GM12878 (cell line): ENCODE data around the gene AP2S1. TPM values are rescaled to one million over a fixed set of nuclear protein-coding genes. Genes with fewer than 3 reads are reported as not detected.
A peak's percentile ranks its signal among the peaks of the same experiment; 100 is the strongest.

Source experiments
- ATAC-seq: fragments of 200-7000 bp; cut with Tn5 transposase; 3 replicates; pipeline ENCODE4 v1.9.1; 2020; ENCODE audit warnings: mild to moderate bottlenecking, moderate library complexity
- BruUV-seq: library from RNA; stranded (reverse); fragments of 400-500 nt; replicated peaks from 2 replicates; lab custom pipeline; 2021; lab: Mats Ljungman, UMichigan
- CTCF ChIA-PET: fragments of 300-600 bp; sonication (Branson Sonifier 250); formaldehyde crosslinking; extraction: SDS; loops from one replicate; lab custom pipeline; 2021; ENCODE audit warnings: inconsistent platforms; lab: Yijun Ruan, JAX
- POLR2A ChIA-PET: fragments of 350-600 bp; formaldehyde crosslinking; extraction: SDS; loops from one replicate; lab custom pipeline; 2021; ENCODE audit warnings: inconsistent platforms; lab: Charles Lee
- RAD21 ChIA-PET: fragments of 300-600 bp; sonication (Branson Sonifier 250); formaldehyde crosslinking; loops from one replicate; lab custom pipeline; 2023; ENCODE audit warnings: antibody characterized with exemption; ENCODE audit not compliant: unreplicated experiment; lab: Charles Lee
- SMC1A ChIA-PET: fragments of 300-600 bp; sonication (Branson Sonifier 250); formaldehyde crosslinking; loops from one replicate; lab custom pipeline; 2023; ENCODE audit not compliant: unreplicated experiment, uncharacterized antibody; lab: Charles Lee
- DNase-seq: peaks from one replicate; pipeline ENCODE4 v3.0.0-alpha.2; 2011; ENCODE audit warnings: low read depth, low spot score
- FAIRE-seq: peaks from 3 replicates; lab custom pipeline; 2011; peaks lifted over from hg19 to GRCh38; lab: Jason Lieb, UNC
- H2AFZ ChIP-seq: 2 replicates; pipeline ENCODE4 v1.6.0; 2011; ENCODE audit warnings: low read depth, low read length, control low read depth; ENCODE audit not compliant: control insufficient read depth
- H3K27ac ChIP-seq: 2 replicates; pipeline ENCODE4 v1.5.1; 2011; ENCODE audit warnings: control low read depth; ENCODE audit not compliant: control insufficient read depth, insufficient read depth
- H3K27me3 ChIP-seq, 2 experiments: replicated peaks in 1 of 2; 2 replicates each; pipeline versions ENCODE4 v1.6.0 to v1.6.1; 2011; ENCODE audit warnings: low read length in 1 of 2; ENCODE audit not compliant: control insufficient read depth in 2 of 2, insufficient read depth in 2 of 2
- H3K36me3 ChIP-seq, 2 experiments: 2 replicates each; pipeline ENCODE4 v1.5.1; 2011; ENCODE audit warnings: low read length in 1 of 2; ENCODE audit not compliant: control insufficient read depth in 2 of 2, insufficient read depth in 2 of 2
- H3K4me1 ChIP-seq: 2 replicates; pipeline ENCODE4 v1.6.1; 2011; ENCODE audit warnings: mild to moderate bottlenecking, low read length, moderate library complexity, mixed read lengths; ENCODE audit not compliant: control insufficient read depth, insufficient read depth
- H3K4me2 ChIP-seq: 2 replicates; pipeline ENCODE4 v1.6.0; 2011; ENCODE audit warnings: control low read depth; ENCODE audit not compliant: control insufficient read depth, insufficient read depth
- H3K4me3 ChIP-seq: fragments of 200-600 bp; sonication (generic); 2 replicates; pipeline ENCODE4 v1.5.1; 2016
- H3K79me2 ChIP-seq: 2 replicates; pipeline ENCODE4 v1.6.0; 2011; ENCODE audit warnings: low read length; ENCODE audit not compliant: control insufficient read depth, insufficient read depth
- H3K9ac ChIP-seq: 2 replicates; pipeline ENCODE4 v1.8.0; 2011; ENCODE audit warnings: low read length, control low read depth, mixed read lengths; ENCODE audit not compliant: control insufficient read depth, insufficient read depth
- H3K9me3 ChIP-seq: replicated peaks from 3 replicates; pipeline ENCODE4 v1.5.1; 2011; ENCODE audit warnings: mild to moderate bottlenecking, low read length; ENCODE audit not compliant: control insufficient read depth, insufficient read depth
- H4K20me1 ChIP-seq: 2 replicates; pipeline ENCODE4 v1.6.0; 2011; ENCODE audit not compliant: control insufficient read depth, insufficient read depth
- ATF7 ChIP-seq: fragments of 450-650 bp; IDR thresholded peaks from 2 replicates; pipeline ENCODE4 v1.6.1; 2016; ENCODE audit warnings: low read depth, mild to moderate bottlenecking
- HDGF ChIP-seq: fragments of 450-650 bp; IDR thresholded peaks from 2 replicates; pipeline ENCODE4 v1.6.1; 2016; ENCODE audit warnings: antibody characterized with exemption
- MXI1 ChIP-seq: fragments of 150-350 bp; IDR thresholded peaks from 2 replicates; pipeline ENCODE4 v1.6.1; 2011; ENCODE audit warnings: low read depth, mild to moderate bottlenecking, inconsistent platforms, low read length, improper control_type of control experiment
- PAX5 ChIP-seq: IDR thresholded peaks from 2 replicates; pipeline ENCODE4 v1.6.1; 2011; ENCODE audit warnings: low read depth, low read length, borderline replicate concordance
- POLR2A ChIP-seq: IDR thresholded peaks from 2 replicates; pipeline ENCODE4 v1.6.1; 2011; ENCODE audit warnings: low read depth, mild to moderate bottlenecking, low read length
- SMC3 ChIP-seq: IDR thresholded peaks from 2 replicates; pipeline ENCODE4 v1.6.1; 2011; ENCODE audit warnings: low read length, improper control_type of control experiment, borderline replicate concordance
- WGBS: methylation state at CpG from one replicate; pipeline ENCODE4 v1.1.6; 2016; ENCODE audit warnings: low lambda C conversion rate; ENCODE audit not compliant: insufficient replicate concordance, insufficient coverage; ENCODE audit errors: missing lambda C conversion rate; 5-methylcytosine and 5-hydroxymethylcytosine counted together
- in situ Hi-C: fragments of 300-500 bp; cut with MboI; formaldehyde crosslinking; loops from 9 replicates; pipeline ENCODE4 v1.14.3; 2018; ENCODE audit warnings: mixed read lengths
- intact Hi-C: fragments of 100-400 bp; cut with micrococcal nuclease; formaldehyde crosslinking; loops from one replicate; pipeline ENCODE4 v1.14.2; 2022; ENCODE audit not compliant: unreplicated experiment
- polyA plus RNA-seq, 11 experiments: library from polyadenylated mRNA; depleted of rRNA in 4 of 11; unstranded in 6 of 11; stranded (reverse) in 5 of 11; fragments of >200 nt; fragmentation: Nextera tagmentation in 4 of 11; fragmentation: Illumina TruSeq in 1 of 11; extraction: Ambion mirVana in 4 of 11; extraction: Trizol in 1 of 11; gene quantifications; 1 replicate in 1 of 11; 2 replicates in 10 of 11; pipeline versions ENCODE4 v1.2.1 to v1.2.3, GENCODE V29; 2011 to 2016; ENCODE audit warnings: inconsistent platforms in 2 of 11, missing spikeins in 2 of 11, low read depth in 1 of 11
- total RNA-seq, 4 experiments: library from RNA; depleted of rRNA in 3 of 4; stranded (reverse); fragments of >200 nt in 3 of 4; fragmentation: Illumina TruSeq in 1 of 4; extraction: Trizol in 1 of 4; gene quantifications; 2 replicates each; pipeline versions ENCODE4 v1.2.1 to v1.2.3, GENCODE V29; 2013 to 2021
- TF ChIP-seq, protein P1 (sequence below): fragments of 450-650 bp; IDR thresholded peaks from 2 replicates; pipeline ENCODE4 v1.6.1; 2016; ENCODE audit warnings: mild to moderate bottlenecking, moderate library complexity, borderline replicate concordance
- TF ChIP-seq, protein P2 (sequence below): fragments of 450-650 bp; IDR thresholded peaks from 2 replicates; pipeline ENCODE4 v1.6.1; 2016; ENCODE audit warnings: mild to moderate bottlenecking
- TF ChIP-seq, protein P3 (sequence below): IDR thresholded peaks from 2 replicates; pipeline ENCODE4 v1.6.1; 2012; ENCODE audit warnings: low read length, inconsistent platforms
- TF ChIP-seq, protein P4 (sequence below): fragments of 450-650 bp; IDR thresholded peaks from 2 replicates; pipeline ENCODE4 v1.6.1; 2017; ENCODE audit warnings: antibody characterized with exemption, mild to moderate bottlenecking, moderate library complexity

The AP2S1 gene
- total and polyA plus RNA-seq, 10 of the 15 experiments (the other 5 are each of a cell fraction or from before 2014, with no cell fraction given) = 10.8 to 239 (median 104) TPM

DNA sequence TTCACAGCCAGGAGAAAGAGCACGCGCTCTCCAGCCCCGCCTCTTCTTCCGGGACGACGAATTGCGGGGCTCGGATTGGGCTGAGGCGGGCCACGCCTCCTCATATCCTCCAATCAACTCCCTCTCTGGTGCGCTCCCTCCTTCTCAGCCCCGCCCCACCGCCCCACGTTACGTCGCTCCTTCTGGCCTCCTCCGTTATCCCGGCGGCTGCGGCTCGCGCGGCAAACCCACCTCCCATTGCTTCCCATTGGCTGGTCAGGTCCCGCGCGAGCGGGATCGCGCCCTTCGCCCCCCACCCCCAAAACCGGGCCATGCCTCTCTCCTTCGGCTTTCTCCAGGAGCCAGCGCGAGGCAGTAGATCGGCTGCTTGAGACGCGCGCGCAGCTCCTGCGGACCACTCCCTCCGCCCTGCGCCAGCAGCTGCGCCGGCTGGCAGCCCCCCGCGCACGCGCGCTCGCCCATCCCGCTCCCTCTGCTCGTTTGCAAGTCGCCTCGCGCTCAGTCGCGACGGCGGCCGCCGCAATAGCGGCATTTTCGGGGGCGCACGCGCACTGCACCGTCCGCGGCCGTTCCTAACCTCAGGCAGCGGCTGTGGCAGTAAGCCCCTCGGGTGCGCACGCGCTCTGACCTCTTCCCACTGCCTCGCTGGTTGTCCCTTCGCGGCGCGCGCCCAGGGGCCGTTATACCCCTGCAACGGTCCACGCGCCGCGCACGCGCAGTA, 9.6 kb upstream of the AP2S1 start:
- peak overlapping the region; percentile 95 for H3K4me2 ChIP-seq
- ChIA-PET RAD21 (interaction anchor here (0.6 to 2.7 kb wide), 4 partner anchors 20 to 1276 kb away, joined by 3 to 11 read pairs (median 4); no protein-coding TSS in a partner anchor), POLR2A (interaction anchor here (0.6 to 0.7 kb wide), 2 partner anchors 202 to 389 kb away, joined by 4 to 5 read pairs; no protein-coding TSS in a partner anchor), SMC1A (interaction anchor here (2.2 kb wide), 1 partner anchor 132 kb away, joined by 4 read pairs; no protein-coding TSS in a partner anchor), CTCF (interaction anchor here (0.5 to 6.8 kb wide), 5 partner anchors 9 to 153 kb away, joined by 3 to 53 read pairs (median 4); partner anchors contain the start of gene AP2S1)
- H3K9me3 ChIP-seq = no peaks in the 10 kb centered on the region
- H3K4me1 ChIP-seq = peaks cover 12% of the 10 kb centered on the region; the same call in 1 of the 2 replicates
- in situ Hi-C loops (no loop called here), intact Hi-C loops (no loop called here)
- peak overlapping the region; percentile 96 for H2AFZ ChIP-seq
- under 1% methylated on average over 88 of the region's 89 CpGs for WGBS
- H3K79me2 ChIP-seq = peaks cover 45% of the 10 kb centered on the region
- H3K4me3 ChIP-seq = peak overlapping the region; percentile 69
- no peaks in the 10 kb centered on the region; a peak in 1 of 4 replicates for H3K36me3 ChIP-seq
- peak; percentile 87 for FAIRE-seq
- peaks cover 6% of the 10 kb centered on the region for H4K20me1 ChIP-seq
- peak; percentile 89 for ATAC-seq
- peak overlapping the region; percentile 92 for H3K27ac ChIP-seq
- peak; percentile 92 for DNase-seq
- H3K27me3 ChIP-seq = no peaks in the 10 kb centered on the region
- H3K9ac ChIP-seq = peak overlapping the region; percentile 94
- no TSS peak for BruUV-seq
- no peak for TF ChIP-seq PAX5
- TF ChIP-seq, protein P1, sequence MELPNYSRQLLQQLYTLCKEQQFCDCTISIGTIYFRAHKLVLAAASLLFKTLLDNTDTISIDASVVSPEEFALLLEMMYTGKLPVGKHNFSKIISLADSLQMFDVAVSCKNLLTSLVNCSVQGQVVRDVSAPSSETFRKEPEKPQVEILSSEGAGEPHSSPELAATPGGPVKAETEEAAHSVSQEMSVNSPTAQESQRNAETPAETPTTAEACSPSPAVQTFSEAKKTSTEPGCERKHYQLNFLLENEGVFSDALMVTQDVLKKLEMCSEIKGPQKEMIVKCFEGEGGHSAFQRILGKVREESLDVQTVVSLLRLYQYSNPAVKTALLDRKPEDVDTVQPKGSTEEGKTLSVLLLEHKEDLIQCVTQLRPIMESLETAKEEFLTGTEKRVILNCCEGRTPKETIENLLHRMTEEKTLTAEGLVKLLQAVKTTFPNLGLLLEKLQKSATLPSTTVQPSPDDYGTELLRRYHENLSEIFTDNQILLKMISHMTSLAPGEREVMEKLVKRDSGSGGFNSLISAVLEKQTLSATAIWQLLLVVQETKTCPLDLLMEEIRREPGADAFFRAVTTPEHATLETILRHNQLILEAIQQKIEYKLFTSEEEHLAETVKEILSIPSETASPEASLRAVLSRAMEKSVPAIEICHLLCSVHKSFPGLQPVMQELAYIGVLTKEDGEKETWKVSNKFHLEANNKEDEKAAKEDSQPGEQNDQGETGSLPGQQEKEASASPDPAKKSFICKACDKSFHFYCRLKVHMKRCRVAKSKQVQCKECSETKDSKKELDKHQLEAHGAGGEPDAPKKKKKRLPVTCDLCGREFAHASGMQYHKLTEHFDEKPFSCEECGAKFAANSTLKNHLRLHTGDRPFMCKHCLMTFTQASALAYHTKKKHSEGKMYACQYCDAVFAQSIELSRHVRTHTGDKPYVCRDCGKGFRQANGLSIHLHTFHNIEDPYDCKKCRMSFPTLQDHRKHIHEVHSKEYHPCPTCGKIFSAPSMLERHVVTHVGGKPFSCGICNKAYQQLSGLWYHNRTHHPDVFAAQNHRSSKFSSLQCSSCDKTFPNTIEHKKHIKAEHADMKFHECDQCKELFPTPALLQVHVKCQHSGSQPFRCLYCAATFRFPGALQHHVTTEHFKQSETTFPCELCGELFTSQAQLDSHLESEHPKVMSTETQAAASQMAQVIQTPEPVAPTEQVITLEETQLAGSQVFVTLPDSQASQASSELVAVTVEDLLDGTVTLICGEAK = no peak
- TF ChIP-seq HDGF = peak; percentile 98
- peak; percentile 90 for TF ChIP-seq POLR2A
- TF ChIP-seq, protein P2, sequence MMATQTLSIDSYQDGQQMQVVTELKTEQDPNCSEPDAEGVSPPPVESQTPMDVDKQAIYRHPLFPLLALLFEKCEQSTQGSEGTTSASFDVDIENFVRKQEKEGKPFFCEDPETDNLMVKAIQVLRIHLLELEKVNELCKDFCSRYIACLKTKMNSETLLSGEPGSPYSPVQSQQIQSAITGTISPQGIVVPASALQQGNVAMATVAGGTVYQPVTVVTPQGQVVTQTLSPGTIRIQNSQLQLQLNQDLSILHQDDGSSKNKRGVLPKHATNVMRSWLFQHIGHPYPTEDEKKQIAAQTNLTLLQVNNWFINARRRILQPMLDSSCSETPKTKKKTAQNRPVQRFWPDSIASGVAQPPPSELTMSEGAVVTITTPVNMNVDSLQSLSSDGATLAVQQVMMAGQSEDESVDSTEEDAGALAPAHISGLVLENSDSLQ = 0 out of 2 replicates have a peak, but pooled peaks have one; percentile 29
- 0 out of 2 replicates have a peak, but pooled peaks have one; percentile 3 for TF ChIP-seq SMC3
- TF ChIP-seq, protein P3, sequence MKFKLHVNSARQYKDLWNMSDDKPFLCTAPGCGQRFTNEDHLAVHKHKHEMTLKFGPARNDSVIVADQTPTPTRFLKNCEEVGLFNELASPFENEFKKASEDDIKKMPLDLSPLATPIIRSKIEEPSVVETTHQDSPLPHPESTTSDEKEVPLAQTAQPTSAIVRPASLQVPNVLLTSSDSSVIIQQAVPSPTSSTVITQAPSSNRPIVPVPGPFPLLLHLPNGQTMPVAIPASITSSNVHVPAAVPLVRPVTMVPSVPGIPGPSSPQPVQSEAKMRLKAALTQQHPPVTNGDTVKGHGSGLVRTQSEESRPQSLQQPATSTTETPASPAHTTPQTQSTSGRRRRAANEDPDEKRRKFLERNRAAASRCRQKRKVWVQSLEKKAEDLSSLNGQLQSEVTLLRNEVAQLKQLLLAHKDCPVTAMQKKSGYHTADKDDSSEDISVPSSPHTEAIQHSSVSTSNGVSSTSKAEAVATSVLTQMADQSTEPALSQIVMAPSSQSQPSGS = no peak
- TF ChIP-seq ATF7 = peak; percentile 37; the same call in 1 of the 2 replicates
- TF ChIP-seq MXI1 = peak; percentile 89
- TF ChIP-seq, protein P4, sequence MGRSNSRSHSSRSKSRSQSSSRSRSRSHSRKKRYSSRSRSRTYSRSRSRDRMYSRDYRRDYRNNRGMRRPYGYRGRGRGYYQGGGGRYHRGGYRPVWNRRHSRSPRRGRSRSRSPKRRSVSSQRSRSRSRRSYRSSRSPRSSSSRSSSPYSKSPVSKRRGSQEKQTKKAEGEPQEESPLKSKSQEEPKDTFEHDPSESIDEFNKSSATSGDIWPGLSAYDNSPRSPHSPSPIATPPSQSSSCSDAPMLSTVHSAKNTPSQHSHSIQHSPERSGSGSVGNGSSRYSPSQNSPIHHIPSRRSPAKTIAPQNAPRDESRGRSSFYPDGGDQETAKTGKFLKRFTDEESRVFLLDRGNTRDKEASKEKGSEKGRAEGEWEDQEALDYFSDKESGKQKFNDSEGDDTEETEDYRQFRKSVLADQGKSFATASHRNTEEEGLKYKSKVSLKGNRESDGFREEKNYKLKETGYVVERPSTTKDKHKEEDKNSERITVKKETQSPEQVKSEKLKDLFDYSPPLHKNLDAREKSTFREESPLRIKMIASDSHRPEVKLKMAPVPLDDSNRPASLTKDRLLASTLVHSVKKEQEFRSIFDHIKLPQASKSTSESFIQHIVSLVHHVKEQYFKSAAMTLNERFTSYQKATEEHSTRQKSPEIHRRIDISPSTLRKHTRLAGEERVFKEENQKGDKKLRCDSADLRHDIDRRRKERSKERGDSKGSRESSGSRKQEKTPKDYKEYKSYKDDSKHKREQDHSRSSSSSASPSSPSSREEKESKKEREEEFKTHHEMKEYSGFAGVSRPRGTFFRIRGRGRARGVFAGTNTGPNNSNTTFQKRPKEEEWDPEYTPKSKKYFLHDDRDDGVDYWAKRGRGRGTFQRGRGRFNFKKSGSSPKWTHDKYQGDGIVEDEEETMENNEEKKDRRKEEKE = no peak
